Lung (tissue), 12 donors: ENCODE data around the gene RAB3IP. TPM values are rescaled to one million over a fixed set of nuclear protein-coding genes. Genes with fewer than 3 reads are reported as not detected.

ENCODE experiments used
- ATAC-seq: fragments of 200-7000 bp; cut with Tn5 transposase; one replicate; pipeline ENCODE4 v1.9.1; 2020; ENCODE audit warnings: moderate number of reproducible peaks; ENCODE audit not compliant: insufficient read depth, low FRiP score
- DNase-seq, 3 donors: peaks; one replicate each; pipeline ENCODE4 v3.0.0-alpha.2; 2013 to 2017
- H3K27ac ChIP-seq, 2 donors: one replicate each; pipeline ENCODE4 v1.5.1; 2013; ENCODE audit warnings: mild to moderate bottlenecking in 2 of 2, moderate library complexity in 2 of 2, control low read depth in 1 of 2, inconsistent platforms in 1 of 2, low read depth in 1 of 2, low read length in 1 of 2
- H3K27me3 ChIP-seq, 3 donors: one replicate each; pipeline ENCODE4 v1.5.1; 2013; ENCODE audit warnings: low read length in 2 of 3; ENCODE audit not compliant: control insufficient read depth in 3 of 3, insufficient read depth in 3 of 3
- H3K36me3 ChIP-seq, 4 donors: one replicate each; pipeline ENCODE4 v1.5.1; 2013; ENCODE audit warnings: low read length in 4 of 4, mild to moderate bottlenecking in 1 of 4, moderate library complexity in 1 of 4; ENCODE audit not compliant: control insufficient read depth in 4 of 4, insufficient read depth in 4 of 4
- H3K4me1 ChIP-seq, 5 donors: one replicate each; pipeline ENCODE4 v1.5.1; 2013; ENCODE audit warnings: low read length in 5 of 5, mild to moderate bottlenecking in 2 of 5, moderate library complexity in 1 of 5; ENCODE audit not compliant: control insufficient read depth in 5 of 5, insufficient read depth in 5 of 5
- H3K4me3 ChIP-seq: one replicate; pipeline ENCODE4 v1.5.1; 2013; ENCODE audit warnings: mild to moderate bottlenecking, control low read depth, moderate library complexity
- H3K9ac ChIP-seq, 2 donors: one replicate each; pipeline ENCODE4 v1.5.1; 2013; ENCODE audit warnings: low read length in 2 of 2, control low read depth in 1 of 2; ENCODE audit not compliant: insufficient read depth in 1 of 2
- H3K9me3 ChIP-seq, 4 donors: one replicate each; pipeline ENCODE4 v1.5.1; 2013; ENCODE audit warnings: low read length in 3 of 4, mild to moderate bottlenecking in 1 of 4, moderate library complexity in 1 of 4; ENCODE audit not compliant: control insufficient read depth in 4 of 4, insufficient read depth in 3 of 4
- CTCF ChIP-seq: IDR thresholded peaks from 2 replicates; pipeline ENCODE4 v1.5.1; 2012; ENCODE audit warnings: mild to moderate bottlenecking; ENCODE audit errors: control extremely low read depth, extremely low read depth
- WGBS, 2 donors: extraction: QIAGEN DNeasy Blood & Tissue Kit; methylation state at CpG; one replicate each; pipeline ENCODE4 v1.1.7; 2013; 5-methylcytosine and 5-hydroxymethylcytosine counted together
- polyA plus RNA-seq, 2 donors: library from polyadenylated mRNA; stranded (reverse); fragments of 200-250 nt; gene quantifications; one replicate each; pipeline ENCODE4 v1.2.1, GENCODE V29; 2013
- total RNA-seq, 2 donors: library from RNA; depleted of rRNA in 1 of 2; stranded (reverse); fragments of >200 nt in 1 of 2; gene quantifications; one replicate each; pipeline ENCODE4 v1.2.1, GENCODE V29; 2014 to 2021
- donor health status: control.
- donor health status: control.
- donor health status: Bipolar disorder and iron deficiency.
- donor health status: healthy.
- donor health status: DM: yes; HTN: yes; CAD: no.

The RAB3IP gene
- total and polyA plus RNA-seq, 4 donors, result 13.2 to 77.0 (median 30.5) TPM

DNA sequence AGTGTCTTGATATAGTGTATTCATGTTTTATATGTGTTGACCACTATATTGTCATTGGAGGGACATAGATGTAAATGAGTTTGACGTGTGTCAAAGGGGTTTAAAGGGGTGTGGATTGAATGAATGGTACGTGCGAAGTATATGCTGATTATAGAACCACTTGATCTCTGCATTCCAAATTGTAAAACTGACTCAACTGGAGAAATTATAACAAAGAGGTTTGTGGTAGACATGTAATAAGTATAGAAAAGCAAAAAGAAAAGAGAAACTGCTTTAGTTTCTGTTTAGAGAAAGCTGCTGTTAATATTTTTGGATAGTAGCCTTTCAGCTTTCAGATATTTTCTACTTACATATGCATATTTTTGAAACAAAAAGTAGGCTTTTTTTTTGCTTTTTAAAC is 77.4 kb downstream of the RAB3IP start:
- Histone ChIP-seq H3K4me1 (peaks cover 0 to 8% (median 3%) of the 10 kb centered on the region in 5 donors), H3K27ac (no peak overlapping the region), H3K9me3 (peaks cover 0 to 1% (median 0%) of the 10 kb centered on the region in 4 donors), H3K27me3 (no peaks in the 10 kb centered on the region), H3K9ac (no peak overlapping the region), H3K36me3 (peaks cover 0 to 3% (median under 1%) of the 10 kb centered on the region in 4 donors), H3K4me3 (no peak overlapping the region)
- ATAC-seq (no peak), DNase-seq (peak in 1 of 3 donors; percentile 11)
- no peak for TF ChIP-seq CTCF
- WGBS, 2 donors, result 93 to 96% methylated on average over 3 of the region's 3 CpGs

- Histone ChIP-seq H3K9me3 (no peaks in the 10 kb centered on the region), H3K4me1 (peaks cover 0 to 19% (median 12%) of the 10 kb centered on the region in 5 donors), H3K4me3 (no peak overlapping the region), H3K27ac (no peak overlapping the region), H3K27me3 (no peaks in the 10 kb centered on the region), H3K36me3 (no peaks in the 10 kb centered on the region), H3K9ac (peak overlapping the region in 1 of 2 donors; percentile 17)
- no peak for TF ChIP-seq CTCF
- DNase-seq (no peak), ATAC-seq (no peak)
- WGBS, 2 donors, result 52 to 73% methylated on average over 6 of the region's 6 CpGs
These were observed 82.4 kb downstream of the RAB3IP start for GRCh38 chr12:69821032-69821455.

DNA sequence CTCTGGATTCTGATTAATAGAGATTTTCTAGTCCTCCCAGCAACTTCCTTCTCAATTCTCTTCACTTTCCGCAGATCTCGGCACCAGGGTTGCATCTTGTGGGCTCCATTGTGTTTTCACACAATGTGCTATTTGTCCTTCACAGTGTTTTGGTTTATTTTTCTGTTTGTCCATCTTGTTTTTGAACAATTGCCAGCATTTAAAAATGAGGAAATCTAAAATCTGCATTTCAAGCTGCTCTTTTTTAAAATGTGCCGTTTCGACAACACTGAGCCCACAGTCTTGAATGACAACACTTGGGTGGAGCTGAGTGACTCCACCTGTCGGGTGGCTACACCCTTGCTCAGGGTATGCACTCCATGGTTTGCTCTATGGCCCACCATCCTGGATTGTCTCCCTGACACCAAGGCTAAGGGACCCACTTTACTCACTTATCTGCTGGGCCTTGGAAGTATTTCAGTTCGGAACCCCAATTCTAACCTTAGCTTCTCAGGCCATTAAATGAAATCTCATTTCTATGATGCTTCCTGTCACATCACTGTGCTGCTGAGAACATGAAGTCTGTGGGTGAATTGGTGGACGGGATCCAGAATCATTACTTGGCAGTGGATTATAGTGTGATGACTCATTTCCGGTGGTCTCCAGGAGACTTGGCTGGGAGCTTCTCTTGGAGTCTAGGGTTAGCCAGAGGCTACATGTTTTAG is 82.9 kb downstream of the RAB3IP start:
- no peak for TF ChIP-seq CTCF
- WGBS, 2 donors, result 29 to 44% methylated on average over 8 of the region's 8 CpGs
- Histone ChIP-seq H3K9ac (no peak overlapping the region), H3K9me3 (no peaks in the 10 kb centered on the region), H3K36me3 (no peaks in the 10 kb centered on the region), H3K4me3 (no peak overlapping the region), H3K27me3 (no peaks in the 10 kb centered on the region), H3K27ac (peak overlapping the region in 1 of 2 donors; percentile 60), H3K4me1 (peaks cover 0 to 18% (median 12%) of the 10 kb centered on the region in 5 donors)
- ATAC-seq, result no peak
- DNase-seq, result peak; percentile 88 to 96 (median 95)
